HEK293 (cell line): ENCODE results near the gene NXN.
"Not testable (repeated sequence)": the region's sequence is repeated elsewhere in the genome, so short reads cannot be mapped to it uniquely, and the experiment has no call there.

ENCODE experiments used
- CTCF ChIA-PET: fragments of 350-600 bp; formaldehyde crosslinking; extraction: SDS; loops from one replicate; lab custom pipeline; 2021; ENCODE audit warnings: antibody characterized with exemption; lab: Yijun Ruan, JAX
- POLR2A ChIA-PET: fragments of 300-600 bp; formaldehyde crosslinking; extraction: SDS; loops from one replicate; lab custom pipeline; 2020; ENCODE audit warnings: antibody characterized with exemption, inconsistent platforms; lab: Yijun Ruan, JAX
- H3K27ac ChIP-seq: fragments of 200-500 bp; sonication (Bioruptor generic); 2 replicates; pipeline ENCODE4 v1.5.1; 2014; ENCODE audit warnings: low read depth, low read length, control low read depth, inconsistent platforms; ENCODE audit errors: extremely low read depth
- H3K36me3 ChIP-seq, 2 experiments: fragments of 200-500 bp in 1 of 2; sonication (Bioruptor generic) in 1 of 2; 1 replicate in 1 of 2; 2 replicates in 1 of 2; pipeline ENCODE4 v1.5.1; 2014 to 2017; ENCODE audit warnings: inconsistent platforms in 2 of 2, low read length in 2 of 2; ENCODE audit not compliant: control insufficient read depth in 2 of 2, insufficient read depth in 1 of 2
- H3K4me1 ChIP-seq: fragments of 200-500 bp; sonication (Bioruptor generic); 2 replicates; pipeline ENCODE4 v1.5.1; 2014; ENCODE audit warnings: mild to moderate bottlenecking, low read length, inconsistent platforms; ENCODE audit not compliant: control insufficient read depth, insufficient read depth
- H3K4me3 ChIP-seq: 2 replicates; pipeline ENCODE4 v1.5.1; 2011; ENCODE audit warnings: low read depth, mild to moderate bottlenecking, control low read depth, low read length, moderate library complexity
- H3K9me3 ChIP-seq: fragments of 200-500 bp; sonication (Bioruptor generic); 2 replicates; pipeline ENCODE4 v1.5.1; 2014; ENCODE audit warnings: low read depth, low read length, inconsistent platforms; ENCODE audit not compliant: control insufficient read depth, insufficient read depth
- BCL11A ChIP-seq: fragments of 450-650 bp; formaldehyde crosslinking; IDR thresholded peaks from 2 replicates; pipeline ENCODE4 v1.5.1; 2016; ENCODE audit warnings: low read depth, missing biosample characterization, missing genetic modification characterization
- FEZF1 ChIP-seq: fragments of 450-650 bp; formaldehyde crosslinking; IDR thresholded peaks from 2 replicates; pipeline ENCODE4 v1.5.1; 2016; ENCODE audit warnings: missing biosample characterization, missing genetic modification characterization
- GLIS1 ChIP-seq: fragments of 450-650 bp; formaldehyde crosslinking; IDR thresholded peaks from 2 replicates; pipeline ENCODE4 v1.5.1; 2016; ENCODE audit warnings: missing biosample characterization, missing genetic modification characterization
- HOXC10 ChIP-seq: sonication (generic); formaldehyde crosslinking; IDR thresholded peaks from 2 replicates; pipeline ENCODE4 v1.8.1; 2023; ENCODE audit warnings: mild to moderate bottlenecking, missing genetic modification reagents
- KLF7 ChIP-seq: fragments of 450-650 bp; formaldehyde crosslinking; IDR thresholded peaks from 2 replicates; pipeline ENCODE4 v1.5.1; 2016; ENCODE audit warnings: missing biosample characterization, missing genetic modification characterization, borderline replicate concordance
- OSR2 ChIP-seq: fragments of 450-650 bp; formaldehyde crosslinking; IDR thresholded peaks from 2 replicates; pipeline ENCODE4 v1.5.1; 2016; ENCODE audit warnings: missing biosample characterization, missing genetic modification characterization
- SP2 ChIP-seq: fragments of 450-650 bp; formaldehyde crosslinking; IDR thresholded peaks from 2 replicates; pipeline ENCODE4 v1.5.1; 2016; ENCODE audit warnings: missing biosample characterization, missing genetic modification characterization
- ZNF140 ChIP-seq: fragments of 450-650 bp; formaldehyde crosslinking; IDR thresholded peaks from 2 replicates; pipeline ENCODE4 v1.5.1; 2016; ENCODE audit warnings: missing biosample characterization, missing genetic modification characterization
- ZNF146 ChIP-seq: fragments of 450-650 bp; formaldehyde crosslinking; IDR thresholded peaks from 2 replicates; pipeline ENCODE4 v1.5.1; 2016; ENCODE audit warnings: missing biosample characterization, missing genetic modification characterization
- ZNF157 ChIP-seq: fragments of 450-650 bp; formaldehyde crosslinking; IDR thresholded peaks from 2 replicates; pipeline ENCODE4 v1.5.1; 2016; ENCODE audit warnings: missing biosample characterization, missing genetic modification characterization
- ZNF174 ChIP-seq: fragments of 450-650 bp; formaldehyde crosslinking; IDR thresholded peaks from 2 replicates; pipeline ENCODE4 v1.5.0; 2017; ENCODE audit warnings: missing biosample characterization, mild to moderate bottlenecking, missing genetic modification characterization
- ZNF324 ChIP-seq: fragments of 450-650 bp; formaldehyde crosslinking; IDR thresholded peaks from 2 replicates; pipeline ENCODE4 v1.5.1; 2016; ENCODE audit warnings: missing biosample characterization, missing genetic modification characterization
- ZNF394 ChIP-seq: fragments of 450-650 bp; formaldehyde crosslinking; IDR thresholded peaks from 2 replicates; pipeline ENCODE4 v1.5.1; 2016; ENCODE audit warnings: missing biosample characterization, missing genetic modification characterization, mild to moderate bottlenecking, moderate library complexity, borderline replicate concordance
- ZNF571 ChIP-seq: fragments of 450-650 bp; formaldehyde crosslinking; IDR thresholded peaks from 2 replicates; pipeline ENCODE4 v1.5.0; 2017; ENCODE audit warnings: missing biosample characterization, missing genetic modification characterization
- ZNF660 ChIP-seq: fragments of 450-650 bp; IDR thresholded peaks from 2 replicates; pipeline ENCODE4 v1.5.1; 2018; ENCODE audit warnings: missing biosample characterization, mild to moderate bottlenecking, missing genetic modification characterization
- ZNF670 ChIP-seq: fragments of 450-650 bp; formaldehyde crosslinking; IDR thresholded peaks from 2 replicates; pipeline ENCODE4 v1.5.1; 2016; ENCODE audit warnings: missing biosample characterization, missing genetic modification characterization, low read depth
- TF ChIP-seq, protein P1 (sequence below): fragments of 450-650 bp; formaldehyde crosslinking; IDR thresholded peaks from 2 replicates; pipeline ENCODE4 v1.5.1; 2016; ENCODE audit warnings: missing biosample characterization, missing genetic modification characterization
- TF ChIP-seq, protein P2 (sequence below): fragments of 450-650 bp; formaldehyde crosslinking; IDR thresholded peaks from 2 replicates; pipeline ENCODE4 v1.5.1; 2016; ENCODE audit warnings: missing biosample characterization, missing genetic modification characterization
- TF ChIP-seq, protein P3 (sequence below): IDR thresholded peaks from 2 replicates; pipeline ENCODE4 v1.6.1; 2011; ENCODE audit warnings: mild to moderate bottlenecking, low read depth, low read length, borderline replicate concordance
- TF ChIP-seq, protein P4 (sequence below): fragments of 450-650 bp; formaldehyde crosslinking; IDR thresholded peaks from 2 replicates; pipeline ENCODE4 v1.5.1; 2017; ENCODE audit warnings: missing biosample characterization, mild to moderate bottlenecking, missing genetic modification characterization, moderate library complexity
- TF ChIP-seq, protein P5 (sequence below): fragments of 450-650 bp; formaldehyde crosslinking; IDR thresholded peaks from 2 replicates; pipeline ENCODE4 v1.5.1; 2016; ENCODE audit warnings: missing biosample characterization, missing genetic modification characterization

The NXN gene

DNA sequence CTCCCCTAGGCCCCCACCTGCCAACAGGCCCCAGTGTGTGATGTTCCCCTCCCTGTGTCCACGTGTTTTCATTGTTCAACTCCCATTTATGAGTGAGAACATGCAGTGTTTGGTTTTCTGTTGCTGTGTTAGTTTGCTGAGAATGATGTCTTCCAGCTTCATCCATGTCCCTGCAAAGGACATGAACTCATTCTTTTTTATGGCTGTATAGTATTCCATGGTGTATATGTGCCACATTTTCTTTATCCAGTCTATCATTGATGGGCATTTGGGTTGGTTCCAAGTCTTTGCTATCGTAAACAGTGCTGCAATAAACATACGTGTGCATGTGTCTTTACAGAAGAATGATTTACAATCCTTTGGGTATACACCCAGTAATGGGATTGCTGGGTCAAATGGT lies 150.0 kb downstream of the NXN start:
- H3K4me1 ChIP-seq, H3K27ac ChIP-seq, CTCF ChIA-PET, H3K4me3 ChIP-seq, H3K9me3 ChIP-seq, H3K36me3 ChIP-seq: not testable (repeated sequence)
- POLR2A ChIA-PET = interaction anchor here (0.6 kb wide), 1 partner anchor 77 kb away, joined by 3 read pairs; no protein-coding TSS in a partner anchor
- peak; percentile 99 for TF ChIP-seq ZNF146 (tag by site-specific recombination)
- TF ChIP-seq, protein P1, sequence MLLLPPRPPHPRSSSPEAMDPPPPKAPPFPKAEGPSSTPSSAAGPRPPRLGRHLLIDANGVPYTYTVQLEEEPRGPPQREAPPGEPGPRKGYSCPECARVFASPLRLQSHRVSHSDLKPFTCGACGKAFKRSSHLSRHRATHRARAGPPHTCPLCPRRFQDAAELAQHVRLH = peak; percentile 82

DNA sequence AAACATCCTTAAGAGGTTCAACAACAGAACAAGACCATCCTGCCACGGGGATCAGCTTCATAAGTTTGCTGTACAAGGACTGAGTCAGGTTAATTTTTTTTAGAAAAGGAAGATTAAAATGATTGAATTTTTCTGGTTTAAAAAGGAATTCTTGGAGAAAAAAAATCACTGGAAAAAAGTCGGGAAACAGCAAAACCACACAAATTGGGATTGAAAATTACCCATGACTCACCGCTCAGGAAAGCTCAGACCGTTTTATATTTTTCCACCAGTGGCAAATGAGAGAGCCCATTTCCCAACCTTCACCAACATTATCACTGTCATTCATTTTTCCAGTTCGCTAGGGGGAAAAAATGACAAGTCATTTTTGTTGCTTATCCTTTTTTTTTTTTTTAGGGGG lies 150.8 kb downstream of the NXN start:
- POLR2A ChIA-PET = interaction anchor here (0.7 kb wide), 2 partner anchors 138 to 145 kb away, joined by 7 to 8 read pairs; no protein-coding TSS in a partner anchor
- no peaks in the 10 kb centered on the region for H3K36me3 ChIP-seq
- TF ChIP-seq ZNF670 = no peak
- TF ChIP-seq KLF7 (tag by site-specific recombination) = no peak
- TF ChIP-seq ZNF174 = no peak
- no peak for TF ChIP-seq ZNF140 (tag by site-specific recombination)
- TF ChIP-seq, protein P2, sequence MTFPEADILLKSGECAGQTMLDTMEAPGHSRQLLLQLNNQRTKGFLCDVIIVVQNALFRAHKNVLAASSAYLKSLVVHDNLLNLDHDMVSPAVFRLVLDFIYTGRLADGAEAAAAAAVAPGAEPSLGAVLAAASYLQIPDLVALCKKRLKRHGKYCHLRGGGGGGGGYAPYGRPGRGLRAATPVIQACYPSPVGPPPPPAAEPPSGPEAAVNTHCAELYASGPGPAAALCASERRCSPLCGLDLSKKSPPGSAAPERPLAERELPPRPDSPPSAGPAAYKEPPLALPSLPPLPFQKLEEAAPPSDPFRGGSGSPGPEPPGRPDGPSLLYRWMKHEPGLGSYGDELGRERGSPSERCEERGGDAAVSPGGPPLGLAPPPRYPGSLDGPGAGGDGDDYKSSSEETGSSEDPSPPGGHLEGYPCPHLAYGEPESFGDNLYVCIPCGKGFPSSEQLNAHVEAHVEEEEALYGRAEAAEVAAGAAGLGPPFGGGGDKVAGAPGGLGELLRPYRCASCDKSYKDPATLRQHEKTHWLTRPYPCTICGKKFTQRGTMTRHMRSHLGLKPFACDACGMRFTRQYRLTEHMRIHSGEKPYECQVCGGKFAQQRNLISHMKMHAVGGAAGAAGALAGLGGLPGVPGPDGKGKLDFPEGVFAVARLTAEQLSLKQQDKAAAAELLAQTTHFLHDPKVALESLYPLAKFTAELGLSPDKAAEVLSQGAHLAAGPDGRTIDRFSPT = no peak
- TF ChIP-seq HOXC10 = no peak
- TF ChIP-seq, protein P3, sequence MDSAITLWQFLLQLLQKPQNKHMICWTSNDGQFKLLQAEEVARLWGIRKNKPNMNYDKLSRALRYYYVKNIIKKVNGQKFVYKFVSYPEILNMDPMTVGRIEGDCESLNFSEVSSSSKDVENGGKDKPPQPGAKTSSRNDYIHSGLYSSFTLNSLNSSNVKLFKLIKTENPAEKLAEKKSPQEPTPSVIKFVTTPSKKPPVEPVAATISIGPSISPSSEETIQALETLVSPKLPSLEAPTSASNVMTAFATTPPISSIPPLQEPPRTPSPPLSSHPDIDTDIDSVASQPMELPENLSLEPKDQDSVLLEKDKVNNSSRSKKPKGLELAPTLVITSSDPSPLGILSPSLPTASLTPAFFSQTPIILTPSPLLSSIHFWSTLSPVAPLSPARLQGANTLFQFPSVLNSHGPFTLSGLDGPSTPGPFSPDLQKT = no peak
- TF ChIP-seq, protein P4, sequence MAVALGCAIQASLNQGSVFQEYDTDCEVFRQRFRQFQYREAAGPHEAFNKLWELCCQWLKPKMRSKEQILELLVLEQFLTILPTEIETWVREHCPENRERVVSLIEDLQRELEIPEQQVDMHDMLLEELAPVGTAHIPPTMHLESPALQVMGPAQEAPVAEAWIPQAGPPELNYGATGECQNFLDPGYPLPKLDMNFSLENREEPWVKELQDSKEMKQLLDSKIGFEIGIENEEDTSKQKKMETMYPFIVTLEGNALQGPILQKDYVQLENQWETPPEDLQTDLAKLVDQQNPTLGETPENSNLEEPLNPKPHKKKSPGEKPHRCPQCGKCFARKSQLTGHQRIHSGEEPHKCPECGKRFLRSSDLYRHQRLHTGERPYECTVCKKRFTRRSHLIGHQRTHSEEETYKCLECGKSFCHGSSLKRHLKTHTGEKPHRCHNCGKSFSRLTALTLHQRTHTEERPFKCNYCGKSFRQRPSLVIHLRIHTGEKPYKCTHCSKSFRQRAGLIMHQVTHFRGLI = no peak
- no peak for TF ChIP-seq ZNF660 (tag by site-specific recombination)
- no peak for TF ChIP-seq ZNF324 (tag by site-specific recombination)
- H3K4me1 ChIP-seq = no peaks in the 10 kb centered on the region
- no peak overlapping the region for H3K27ac ChIP-seq
- no peaks in the 10 kb centered on the region for H3K9me3 ChIP-seq
- H3K4me3 ChIP-seq = no peak overlapping the region
- CTCF ChIA-PET = interaction anchor here (0.6 to 0.7 kb wide), 3 partner anchors 32 to 418 kb away, joined by 3 to 5 read pairs (median 3); a partner anchor contains a TSS

DNA sequence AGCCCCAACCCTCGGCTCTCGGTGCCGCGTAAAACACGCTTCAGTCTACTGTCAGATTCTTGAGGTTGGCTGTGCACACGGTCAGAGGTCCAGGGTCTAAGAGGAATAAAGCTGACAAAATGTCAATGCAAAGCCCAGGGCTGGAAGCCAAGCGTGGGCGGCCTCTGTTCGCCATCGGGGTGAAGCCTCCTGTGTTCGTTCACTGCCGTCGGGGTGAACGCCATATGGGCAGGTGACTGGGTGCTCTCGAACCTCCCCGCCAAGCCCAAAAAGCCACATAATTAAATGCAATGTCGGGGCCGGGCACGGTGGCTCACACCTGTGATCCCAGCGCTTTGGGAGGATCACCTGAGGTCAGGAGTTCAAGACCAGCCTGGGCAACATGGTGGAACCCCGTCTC lies 152.8 kb downstream of the NXN start:
- no peak overlapping the region for H3K27ac ChIP-seq
- CTCF ChIA-PET = no interaction called here
- H3K4me1 ChIP-seq = no peaks in the 10 kb centered on the region
- H3K36me3 ChIP-seq = peaks cover 0 to 6% of the 10 kb centered on the region in 2 experiments; a peak in 1 of 3 replicates
- POLR2A ChIA-PET = no interaction called here
- TF ChIP-seq GLIS1 = no peak
- TF ChIP-seq, protein P5, sequence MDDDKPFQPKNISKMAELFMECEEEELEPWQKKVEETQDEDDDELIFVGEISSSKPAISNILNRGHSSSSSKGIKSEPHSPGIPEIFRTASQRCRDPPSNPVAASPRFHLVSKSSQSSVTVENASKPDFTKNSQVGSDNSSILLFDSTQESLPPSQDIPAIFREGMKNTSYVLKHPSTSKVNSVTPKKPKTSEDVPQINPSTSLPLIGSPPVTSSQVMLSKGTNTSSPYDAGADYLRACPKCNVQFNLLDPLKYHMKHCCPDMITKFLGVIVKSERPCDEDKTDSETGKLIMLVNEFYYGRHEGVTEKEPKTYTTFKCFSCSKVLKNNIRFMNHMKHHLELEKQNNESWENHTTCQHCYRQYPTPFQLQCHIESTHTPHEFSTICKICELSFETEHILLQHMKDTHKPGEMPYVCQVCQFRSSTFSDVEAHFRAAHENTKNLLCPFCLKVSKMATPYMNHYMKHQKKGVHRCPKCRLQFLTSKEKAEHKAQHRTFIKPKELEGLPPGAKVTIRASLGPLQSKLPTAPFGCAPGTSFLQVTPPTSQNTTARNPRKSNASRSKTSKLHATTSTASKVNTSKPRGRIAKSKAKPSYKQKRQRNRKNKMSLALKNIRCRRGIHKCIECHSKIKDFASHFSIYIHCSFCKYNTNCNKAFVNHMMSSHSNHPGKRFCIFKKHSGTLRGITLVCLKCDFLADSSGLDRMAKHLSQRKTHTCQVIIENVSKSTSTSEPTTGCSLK (tag by site-specific recombination) = no peak
- TF ChIP-seq ZNF571 (tag by site-specific recombination) = no peak
- TF ChIP-seq FEZF1 (tag by site-specific recombination) = no peak
- TF ChIP-seq ZNF157 (tag by site-specific recombination) = no peak
- no peak for TF ChIP-seq SP2 (tag by site-specific recombination)
- TF ChIP-seq, protein P1 = no peak
- no peak for TF ChIP-seq OSR2 (tag by site-specific recombination)
- no peak for TF ChIP-seq ZNF394
- TF ChIP-seq, protein P2 = no peak
- TF ChIP-seq BCL11A (tag by site-specific recombination) = no peak
- no peak overlapping the region for H3K4me3 ChIP-seq
- H3K9me3 ChIP-seq = no peaks in the 10 kb centered on the region
